Adrenal gland (tissue), 12 donors: Measurements from ENCODE around the gene ASPDH. TPM values are rescaled to one million over a fixed set of nuclear protein-coding genes. Genes with fewer than 3 reads are reported as not detected.
A peak's percentile ranks its signal among the peaks of the same experiment; 100 is the strongest.

Experiments used
- DNase-seq, 7 donors: peaks; one replicate each; pipeline ENCODE4 v3.0.0-alpha.2; 2019 to 2020
- H3K27ac ChIP-seq, 5 donors: fragments of 200-600 bp; sonication (generic) in 4 of 5; 1 replicate in 3 of 5; 2 replicates in 2 of 5; pipeline versions ENCODE4 v1.5.1 to v1.8.0; 2016 to 2020; ENCODE audit warnings: mild to moderate bottlenecking in 1 of 5
- H3K27me3 ChIP-seq: fragments of 200-600 bp; 2 replicates; pipeline ENCODE4 v1.8.0; 2021
- H3K36me3 ChIP-seq, 2 donors: fragments of 200-600 bp; replicated peaks in 1 of 2; 1 replicate in 1 of 2; 2 replicates in 1 of 2; pipeline versions ENCODE4 v1.5.1 to v1.8.0; 2018 to 2022
- H3K4me1 ChIP-seq, 2 donors: fragments of 200-600 bp; replicated peaks in 1 of 2; 1 replicate in 1 of 2; 2 replicates in 1 of 2; pipeline versions ENCODE4 v1.5.1 to v1.8.0; 2018 to 2021
- H3K4me3 ChIP-seq, 4 donors: fragments of 200-600 bp; sonication (generic) in 3 of 4; one replicate each; pipeline ENCODE4 v1.5.1; 2016 to 2018
- H3K9me3 ChIP-seq, 3 donors: fragments of 200-600 bp; sonication (generic) in 1 of 3; replicated peaks in 1 of 3; 1 replicate in 2 of 3; 2 replicates in 1 of 3; pipeline versions ENCODE4 v1.5.1 to v1.8.0; 2016 to 2021
- POLR2A ChIP-seq, 2 donors: fragments of 450-650 bp; IDR thresholded peaks; one replicate each; pipeline ENCODE4 v1.6.1; 2017; ENCODE audit warnings: antibody characterized with exemption in 2 of 2, mild to moderate bottlenecking in 2 of 2, moderate library complexity in 1 of 2
- WGBS, 4 donors: extraction: QIAGEN DNeasy Blood & Tissue Kit in 2 of 4; methylation state at CpG; one replicate each; pipeline versions ENCODE4 v1.1.5 to v1.1.7; 2013 to 2017; 5-methylcytosine and 5-hydroxymethylcytosine counted together
- intact Hi-C, 2 donors: fragments of 100-400 bp; cut with DNase I; formaldehyde crosslinking; loops; one replicate each; pipeline versions ENCODE4 v1.14.1 to v1.15.0; 2022 to 2023
- polyA plus RNA-seq, 3 donors: library from polyadenylated mRNA; stranded (reverse); fragments of 200-250 nt in 2 of 3; fragments of 350-450 nt in 1 of 3; fragmentation: Illumina TruSeq in 1 of 3; extraction: RNeasy Lipid Tissue Mini Kit (QIAGEN cat#74804) in 1 of 3; gene quantifications; one replicate each; pipeline ENCODE4 v1.2.3, GENCODE V29; 2013 to 2014
- total RNA-seq, 9 donors: library from RNA; depleted of rRNA in 4 of 9; stranded (reverse); fragments of >200 nt in 4 of 9; fragments of 120-200 nt in 1 of 9; fragmentation: NEBNext Ultra II Directional in 1 of 9; extraction: Animal tissue kit (Norgen Biotek cat#: 25700) in 1 of 9; gene quantifications; one replicate each; pipeline versions ENCODE4 v1.1.0 to v1.2.4, GENCODE V29; 2013 to 2023
- TF ChIP-seq, protein P1 (sequence below), 6 experiments: fragments of 450-650 bp in 4 of 6; fragments of 200-600 bp in 2 of 6; sonication (generic) in 1 of 6; IDR thresholded peaks; 1 replicate in 5 of 6; 2 replicates in 1 of 6; pipeline versions ENCODE4 v1.5.1 to v1.8.0; 2016 to 2021; ENCODE audit warnings: antibody characterized with exemption in 6 of 6, mild to moderate bottlenecking in 2 of 6, moderate library complexity in 1 of 6
- donor health status: healthy with polysubstance abuse.
- donor health status: Bipolar disorder and iron deficiency.
- donor health status: DM: yes; HTN: yes; CAD: no.
- donor health status: DM: no; HTN: no; CAD: no.
- donor health status: DM: no; HTN: no; CAD: no.
- donor health status: DM: yes; HTN: yes; CAD: no.

The ASPDH gene
- total and polyA plus RNA-seq, 12 donors = 0.38 to 30.5 (median 1.7) TPM; not detected in 4

- intact Hi-C loops = no loop called here
- TF ChIP-seq POLR2A (IDR thresholded peaks at IDR 0.05) = no peak
- TF ChIP-seq, protein P1, sequence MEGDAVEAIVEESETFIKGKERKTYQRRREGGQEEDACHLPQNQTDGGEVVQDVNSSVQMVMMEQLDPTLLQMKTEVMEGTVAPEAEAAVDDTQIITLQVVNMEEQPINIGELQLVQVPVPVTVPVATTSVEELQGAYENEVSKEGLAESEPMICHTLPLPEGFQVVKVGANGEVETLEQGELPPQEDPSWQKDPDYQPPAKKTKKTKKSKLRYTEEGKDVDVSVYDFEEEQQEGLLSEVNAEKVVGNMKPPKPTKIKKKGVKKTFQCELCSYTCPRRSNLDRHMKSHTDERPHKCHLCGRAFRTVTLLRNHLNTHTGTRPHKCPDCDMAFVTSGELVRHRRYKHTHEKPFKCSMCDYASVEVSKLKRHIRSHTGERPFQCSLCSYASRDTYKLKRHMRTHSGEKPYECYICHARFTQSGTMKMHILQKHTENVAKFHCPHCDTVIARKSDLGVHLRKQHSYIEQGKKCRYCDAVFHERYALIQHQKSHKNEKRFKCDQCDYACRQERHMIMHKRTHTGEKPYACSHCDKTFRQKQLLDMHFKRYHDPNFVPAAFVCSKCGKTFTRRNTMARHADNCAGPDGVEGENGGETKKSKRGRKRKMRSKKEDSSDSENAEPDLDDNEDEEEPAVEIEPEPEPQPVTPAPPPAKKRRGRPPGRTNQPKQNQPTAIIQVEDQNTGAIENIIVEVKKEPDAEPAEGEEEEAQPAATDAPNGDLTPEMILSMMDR (IDR thresholded peaks at IDR 0.05) = no peak
- Histone ChIP-seq H3K36me3 (no peaks in the 10 kb centered on the region), H3K27ac (no peak overlapping the region), H3K4me3 (no peak overlapping the region), H3K27me3 (no peaks in the 10 kb centered on the region), H3K9me3 (no peaks in the 10 kb centered on the region), H3K4me1 (no peaks in the 10 kb centered on the region)
- DNase-seq = no peak
- WGBS, 4 donors = 79 to 94% (median 87%) methylated on average over 4 to 11 of the region's 11 CpGs
These were observed 47.0 kb downstream of the ASPDH start for GRCh38 chr19:50466706-50467039.

- intact Hi-C loops = no loop called here
- H3K27me3 ChIP-seq = no peaks in the 10 kb centered on the region
These were observed 47.6 kb downstream of the ASPDH start for GRCh38 chr19:50465986-50466705.

GRCh38 chr19:50465000-50465399 lies 48.7 kb downstream of the ASPDH start:
- H3K36me3 ChIP-seq = no peaks in the 10 kb centered on the region
- no peak overlapping the region for H3K27ac ChIP-seq
- H3K27me3 ChIP-seq = no peaks in the 10 kb centered on the region
- H3K4me3 ChIP-seq = no peak overlapping the region
- H3K4me1 ChIP-seq = no peaks in the 10 kb centered on the region
- no peak for DNase-seq
- no peaks in the 10 kb centered on the region for H3K9me3 ChIP-seq
- intact Hi-C loops = loop anchor here (5.0 kb wide), 1 partner anchor 98 kb away; the partner anchor contains the start of gene NAPSA (in 2 of the 2)
- TF ChIP-seq POLR2A (IDR thresholded peaks at IDR 0.05) = no peak
- TF ChIP-seq, protein P1 (IDR thresholded peaks at IDR 0.05) = no peak
- 84 to 97% (median 87%) methylated on average over 10 to 13 of the region's 13 CpGs for WGBS, 4 donors

More at GRCh38 chr19:50465986-50466705, 47.6 kb downstream of the ASPDH start:
- Histone ChIP-seq H3K9me3 (no peaks in the 10 kb centered on the region), H3K36me3 (no peaks in the 10 kb centered on the region), H3K4me3 (no peak overlapping the region), H3K27ac (no peak overlapping the region), H3K4me1 (no peaks in the 10 kb centered on the region)
- TF ChIP-seq, protein P1 (IDR thresholded peaks at IDR 0.05) = no peak
- no peak for TF ChIP-seq POLR2A (IDR thresholded peaks at IDR 0.05)
- DNase-seq = peak in 1 of 7 donors; percentile 70
- WGBS, 4 donors = 57 to 66% (median 59%) methylated on average over 7 to 29 of the region's 29 CpGs

GRCh38 chr19:50464348-50464747 lies 49.4 kb downstream of the ASPDH start:
- no peaks in the 10 kb centered on the region for H3K9me3 ChIP-seq
- H3K27ac ChIP-seq = no peak overlapping the region
- no peak for DNase-seq
- intact Hi-C loops = loop anchor here (5.0 kb wide), 1 partner anchor 97 kb away; the partner anchor contains the start of gene NAPSA (in 2 of the 2)
- 73 to 80% (median 78%) methylated on average over 1 to 19 of the region's 19 CpGs for WGBS, 4 donors
- H3K4me3 ChIP-seq = no peak overlapping the region
- no peaks in the 10 kb centered on the region for H3K4me1 ChIP-seq
- no peaks in the 10 kb centered on the region for H3K27me3 ChIP-seq
- no peaks in the 10 kb centered on the region for H3K36me3 ChIP-seq
- TF ChIP-seq POLR2A (IDR thresholded peaks at IDR 0.05) = no peak
- TF ChIP-seq, protein P1 (IDR thresholded peaks at IDR 0.05) = no peak
